Thoracic aorta (tissue), 2 donors: ENCODE results near the gene MRPS11. TPM values are rescaled to one million over a fixed set of nuclear protein-coding genes. Genes with fewer than 3 reads are reported as not detected.

Experiments
- ATAC-seq: fragments of 150-250 bp; one replicate; pipeline ENCODE4 v1.8.0; 2017; ENCODE audit warnings: low read depth; ENCODE audit not compliant: insufficient number of reproducible peaks, low FRiP score
- DNase-seq: peaks from one replicate; pipeline ENCODE4 v3.0.0-alpha.2; 2020; ENCODE audit warnings: low spot score
- H3K27ac ChIP-seq, 2 donors: fragments of 200-600 bp; sonication (generic); 1 replicate in 1 of 2; 2 replicates in 1 of 2; pipeline ENCODE4 v1.5.1; 2016; ENCODE audit warnings: mild to moderate bottlenecking in 2 of 2, moderate library complexity in 2 of 2
- H3K27me3 ChIP-seq: fragments of 200-600 bp; sonication (generic); replicated peaks from 2 replicates; pipeline ENCODE4 v1.6.0; 2016; ENCODE audit warnings: mild to moderate bottlenecking; ENCODE audit not compliant: insufficient read depth
- H3K36me3 ChIP-seq: fragments of 200-600 bp; sonication (generic); one replicate; pipeline ENCODE4 v1.5.1; 2016
- H3K4me1 ChIP-seq, 2 donors: fragments of 200-600 bp; sonication (generic); 1 replicate in 1 of 2; 2 replicates in 1 of 2; pipeline versions ENCODE4 v1.5.1 to v1.6.0; 2016; ENCODE audit warnings: low read depth in 2 of 2, mild to moderate bottlenecking in 1 of 2; ENCODE audit not compliant: control insufficient read depth in 1 of 2
- H3K4me3 ChIP-seq: fragments of 200-600 bp; sonication (generic); 2 replicates; pipeline ENCODE4 v1.5.1; 2016; ENCODE audit warnings: mild to moderate bottlenecking
- H3K9me3 ChIP-seq: fragments of 200-600 bp; sonication (generic); 2 replicates; pipeline ENCODE4 v1.5.1; 2016
- total RNA-seq, 2 donors: library from RNA; depleted of rRNA; stranded (reverse); fragments of >200 nt; gene quantifications; one replicate each; pipeline versions ENCODE4 v1.1.0 to v1.2.3, GENCODE V29; 2016
- TF ChIP-seq, protein P1 (sequence below): fragments of 200-600 bp; sonication (generic); IDR thresholded peaks from one replicate; pipeline ENCODE4 v1.5.1; 2019; ENCODE audit warnings: antibody characterized with exemption

The MRPS11 gene
- total RNA-seq, 2 donors from 2014 or later = 8.5 to 37.9 TPM

DNA sequence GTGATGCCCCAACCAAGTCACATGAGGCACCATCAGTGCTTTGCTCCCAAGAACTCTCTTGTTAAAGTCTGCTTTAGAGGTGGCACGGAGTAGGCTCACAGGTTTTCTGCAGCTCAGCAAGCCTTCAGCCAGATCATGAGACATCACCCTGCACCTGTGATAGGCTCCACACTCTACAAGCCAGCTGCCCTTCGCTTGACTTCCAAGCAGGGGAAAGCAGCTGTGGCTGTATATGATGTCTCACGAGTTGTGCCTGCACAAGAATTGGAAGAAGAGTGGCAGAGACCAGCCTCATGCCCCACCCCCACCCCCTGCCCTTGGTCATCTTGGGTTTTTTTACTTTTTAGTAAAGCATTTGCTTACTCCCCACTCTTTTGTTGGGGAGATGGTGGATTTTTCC lies 22.5 kb downstream of the MRPS11 start:
- Histone ChIP-seq H3K9me3 (no peaks in the 10 kb centered on the region), H3K36me3 (no peaks in the 10 kb centered on the region), H3K4me3 (no peak overlapping the region), H3K4me1 (no peaks in the 10 kb centered on the region), H3K27ac (no peak overlapping the region), H3K27me3 (no peaks in the 10 kb centered on the region)
- ATAC-seq = no peak
- TF ChIP-seq, protein P1, sequence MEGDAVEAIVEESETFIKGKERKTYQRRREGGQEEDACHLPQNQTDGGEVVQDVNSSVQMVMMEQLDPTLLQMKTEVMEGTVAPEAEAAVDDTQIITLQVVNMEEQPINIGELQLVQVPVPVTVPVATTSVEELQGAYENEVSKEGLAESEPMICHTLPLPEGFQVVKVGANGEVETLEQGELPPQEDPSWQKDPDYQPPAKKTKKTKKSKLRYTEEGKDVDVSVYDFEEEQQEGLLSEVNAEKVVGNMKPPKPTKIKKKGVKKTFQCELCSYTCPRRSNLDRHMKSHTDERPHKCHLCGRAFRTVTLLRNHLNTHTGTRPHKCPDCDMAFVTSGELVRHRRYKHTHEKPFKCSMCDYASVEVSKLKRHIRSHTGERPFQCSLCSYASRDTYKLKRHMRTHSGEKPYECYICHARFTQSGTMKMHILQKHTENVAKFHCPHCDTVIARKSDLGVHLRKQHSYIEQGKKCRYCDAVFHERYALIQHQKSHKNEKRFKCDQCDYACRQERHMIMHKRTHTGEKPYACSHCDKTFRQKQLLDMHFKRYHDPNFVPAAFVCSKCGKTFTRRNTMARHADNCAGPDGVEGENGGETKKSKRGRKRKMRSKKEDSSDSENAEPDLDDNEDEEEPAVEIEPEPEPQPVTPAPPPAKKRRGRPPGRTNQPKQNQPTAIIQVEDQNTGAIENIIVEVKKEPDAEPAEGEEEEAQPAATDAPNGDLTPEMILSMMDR = no peak
- DNase-seq = no peak

DNA sequence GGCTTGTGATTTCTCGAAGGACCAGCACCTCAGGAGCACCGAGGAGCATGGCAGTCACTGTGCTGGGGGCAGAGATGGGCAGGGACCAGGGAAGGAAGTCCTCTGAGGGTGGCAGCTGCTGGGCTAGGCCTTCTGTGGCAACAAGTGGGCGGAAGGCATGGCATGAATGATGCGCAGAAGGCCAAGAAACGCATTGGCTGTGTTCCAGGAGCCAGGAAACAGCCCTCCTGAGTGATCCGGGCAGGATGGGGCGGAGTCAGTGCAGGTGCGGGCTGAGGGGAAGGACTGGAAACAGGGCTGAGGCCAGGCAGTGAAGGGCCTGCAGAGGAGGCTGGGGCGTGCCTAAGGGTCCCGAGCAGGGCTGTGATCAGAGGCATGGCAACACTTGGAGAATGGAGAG lies 23.6 kb downstream of the MRPS11 start:
- DNase-seq (no peak), ATAC-seq (no peak)
- H3K27me3 ChIP-seq = no peaks in the 10 kb centered on the region
- no peak overlapping the region for H3K27ac ChIP-seq
- H3K36me3 ChIP-seq = no peaks in the 10 kb centered on the region
- H3K4me1 ChIP-seq = no peaks in the 10 kb centered on the region
- H3K9me3 ChIP-seq = no peaks in the 10 kb centered on the region
- H3K4me3 ChIP-seq = no peak overlapping the region
- TF ChIP-seq, protein P1 = no peak

DNA sequence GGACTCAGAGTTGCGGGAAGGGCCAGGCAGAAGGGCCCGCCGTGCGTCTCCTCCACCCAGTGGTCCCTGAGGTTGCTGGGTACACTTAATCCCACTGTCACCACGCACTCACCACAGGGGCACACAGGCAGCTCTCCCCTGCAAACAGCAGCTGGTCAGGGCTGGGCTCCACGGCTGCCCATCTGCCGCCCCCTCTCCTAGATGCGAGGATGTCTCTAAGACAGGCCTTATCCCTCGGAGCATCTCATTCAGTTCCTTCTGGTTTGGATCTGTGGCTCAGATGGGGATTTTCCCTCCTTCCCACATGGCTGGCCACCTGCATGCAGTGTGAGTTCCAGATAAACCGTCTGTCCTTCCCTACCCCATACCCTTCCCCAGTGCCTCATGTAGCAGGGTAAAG lies 26.3 kb downstream of the MRPS11 start:
- Histone ChIP-seq H3K9me3 (no peaks in the 10 kb centered on the region), H3K27me3 (no peaks in the 10 kb centered on the region), H3K4me3 (no peak overlapping the region), H3K4me1 (no peaks in the 10 kb centered on the region), H3K27ac (no peak overlapping the region), H3K36me3 (no peaks in the 10 kb centered on the region)
- DNase-seq (no peak), ATAC-seq (no peak)
- TF ChIP-seq, protein P1 = no peak

DNA sequence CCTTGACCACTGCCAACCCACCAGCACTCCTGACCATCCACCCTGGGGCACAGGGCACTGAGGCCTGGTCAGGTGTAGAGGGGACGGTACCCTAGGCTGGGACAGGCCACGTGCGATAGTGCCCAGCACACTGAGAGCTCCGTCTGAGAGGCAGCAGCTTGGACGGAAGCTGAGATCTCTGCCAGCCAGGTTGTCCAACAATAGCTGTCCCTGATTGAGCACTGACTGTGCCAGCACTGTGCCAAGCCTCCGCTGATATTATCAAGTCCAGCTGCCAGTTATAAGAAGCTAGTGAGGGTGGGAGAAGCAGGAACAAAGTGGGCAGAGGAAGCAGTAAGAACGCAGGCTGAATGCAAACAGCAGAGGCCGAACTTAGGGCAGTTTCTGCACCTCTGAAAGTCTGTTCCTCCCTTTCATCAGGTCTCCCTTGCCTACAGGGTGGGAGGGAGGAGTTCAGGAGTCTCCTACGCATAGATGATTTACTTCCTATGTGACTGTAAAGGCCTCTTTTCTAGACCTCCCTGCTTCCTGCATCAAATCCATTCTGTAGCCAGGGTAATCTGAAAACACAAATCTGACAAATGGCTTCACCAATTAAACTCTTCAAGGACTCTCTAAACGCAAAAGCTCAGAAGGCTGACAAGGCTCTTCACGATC lies 29.7 kb downstream of the MRPS11 start:
- ATAC-seq = no peak
- no peaks in the 10 kb centered on the region for H3K27me3 ChIP-seq
- H3K27ac ChIP-seq = no peak overlapping the region
- DNase-seq = no peak
- H3K4me3 ChIP-seq = no peak overlapping the region
- H3K9me3 ChIP-seq = no peaks in the 10 kb centered on the region
- TF ChIP-seq, protein P1 = no peak
- no peaks in the 10 kb centered on the region for H3K4me1 ChIP-seq
- H3K36me3 ChIP-seq = no peaks in the 10 kb centered on the region

DNA sequence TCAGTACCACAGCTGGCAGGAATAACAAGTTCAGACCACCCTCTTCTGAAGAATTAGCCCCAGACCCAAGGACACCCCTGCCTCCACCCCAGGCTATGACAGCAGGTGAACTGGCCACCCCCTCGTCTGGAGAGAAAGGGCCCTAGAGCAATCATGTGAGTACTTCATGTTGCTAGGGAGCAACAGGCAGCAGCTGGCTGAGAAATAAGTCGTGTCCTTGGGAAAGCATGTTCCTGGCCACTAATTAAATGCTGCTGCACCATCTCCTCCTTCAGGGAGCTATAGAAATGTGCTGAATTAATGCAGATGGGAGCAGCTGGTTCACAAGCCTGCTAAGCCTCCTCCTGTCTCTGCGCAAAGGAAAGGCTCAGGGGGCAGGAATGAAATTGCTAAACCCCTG lies 31.5 kb downstream of the MRPS11 start:
- ATAC-seq (no peak), DNase-seq (no peak)
- H3K9me3 ChIP-seq = no peaks in the 10 kb centered on the region
- TF ChIP-seq, protein P1 = no peak
- H3K4me1 ChIP-seq = no peaks in the 10 kb centered on the region
- H3K27me3 ChIP-seq = no peaks in the 10 kb centered on the region
- no peak overlapping the region for H3K27ac ChIP-seq
- no peaks in the 10 kb centered on the region for H3K36me3 ChIP-seq
- no peak overlapping the region for H3K4me3 ChIP-seq
